Measurements from ENCODE around the gene INS. TPM values are rescaled to one million over a fixed set of nuclear protein-coding genes. Genes with fewer than 3 reads are reported as not detected.
"Not testable (repeated sequence)": the region's sequence is repeated elsewhere in the genome, so short reads cannot be mapped to it uniquely, and the experiment has no call there.

Gene INS
- polyA plus RNA-seq, 1 experiment = not detected

DNA sequence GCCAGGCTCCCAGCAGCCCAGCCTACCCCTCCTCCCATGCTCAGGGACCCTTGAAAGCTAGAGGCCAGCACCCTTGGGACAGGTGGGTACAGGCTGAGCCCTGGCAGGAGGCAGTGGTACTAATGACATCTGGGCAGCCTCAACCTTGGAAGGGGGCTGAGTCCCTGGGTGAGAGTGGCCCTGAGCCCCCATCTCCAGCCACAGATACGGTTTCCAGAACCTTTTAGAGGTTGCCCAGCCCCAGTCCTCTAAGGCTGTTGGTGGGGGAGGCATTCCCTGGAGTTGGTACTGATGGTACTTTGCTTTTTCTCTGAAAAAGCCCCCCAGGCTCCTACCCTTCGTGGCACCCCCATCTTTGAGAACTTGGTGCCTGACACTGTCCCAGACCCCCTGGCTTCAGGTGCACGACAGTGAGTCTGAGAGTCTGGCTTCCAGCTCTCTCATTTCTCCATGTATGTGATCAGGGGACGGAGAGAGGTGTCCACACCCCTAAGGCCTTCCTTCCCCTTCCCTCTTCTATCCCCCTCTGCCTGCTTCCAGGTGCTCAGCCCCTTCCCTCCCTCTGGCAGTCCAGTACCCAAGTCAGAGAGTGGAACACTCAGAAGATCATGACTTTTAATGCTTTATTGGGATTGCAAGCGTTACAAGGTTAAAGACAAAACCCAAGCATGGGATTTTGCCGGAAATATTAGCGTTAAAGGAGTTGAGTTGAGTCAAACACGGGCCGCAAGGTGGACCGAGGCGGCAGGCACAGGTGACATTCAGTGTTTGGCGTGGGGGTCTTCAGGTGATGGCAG, 32.3 kb downstream of the INS start:
- DNase-seq (ENCODE audit: low read depth, low spot score) = no peak

DNA sequence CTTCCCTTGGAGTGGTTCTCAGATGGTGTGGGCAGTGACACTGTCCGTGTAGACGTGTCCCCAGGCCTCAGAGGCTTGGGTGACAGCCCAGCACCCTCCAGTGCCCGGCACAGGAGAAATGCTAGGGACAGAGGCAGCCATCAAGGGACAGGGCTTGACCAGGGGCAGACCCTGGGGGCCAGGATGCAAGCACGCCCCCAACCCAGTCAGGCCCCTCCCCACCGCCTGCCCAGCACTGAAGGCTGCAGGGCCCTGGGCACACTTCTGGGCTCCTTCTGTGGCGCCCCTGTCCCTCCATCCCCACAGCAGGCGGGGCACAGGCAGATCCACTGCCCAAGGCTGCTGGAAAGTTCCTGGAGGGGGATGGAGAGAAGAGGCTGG, 32.9 kb downstream of the INS start:
- no peak overlapping the region for H3K4me3 ChIP-seq (ENCODE audit: low read depth, low read length)
- H3K9me3 ChIP-seq (ENCODE audit: control insufficient read depth, insufficient read depth, low read length) = peaks cover 9% of the 10 kb centered on the region; the same call in 1 of the 2 replicates
- ChIA-PET CTCF (no interaction called here), POLR2A (interaction anchor here (0.6 kb wide), 1 partner anchor 9 kb away, joined by 3 read pairs; no protein-coding TSS in a partner anchor)
- peaks cover 4% of the 10 kb centered on the region for H3K27me3 ChIP-seq (ENCODE audit: control insufficient read depth, insufficient read depth, low read length)
- no peak for DNase-seq (ENCODE audit: low read depth, low spot score)
- TF ChIP-seq, protein P1, sequence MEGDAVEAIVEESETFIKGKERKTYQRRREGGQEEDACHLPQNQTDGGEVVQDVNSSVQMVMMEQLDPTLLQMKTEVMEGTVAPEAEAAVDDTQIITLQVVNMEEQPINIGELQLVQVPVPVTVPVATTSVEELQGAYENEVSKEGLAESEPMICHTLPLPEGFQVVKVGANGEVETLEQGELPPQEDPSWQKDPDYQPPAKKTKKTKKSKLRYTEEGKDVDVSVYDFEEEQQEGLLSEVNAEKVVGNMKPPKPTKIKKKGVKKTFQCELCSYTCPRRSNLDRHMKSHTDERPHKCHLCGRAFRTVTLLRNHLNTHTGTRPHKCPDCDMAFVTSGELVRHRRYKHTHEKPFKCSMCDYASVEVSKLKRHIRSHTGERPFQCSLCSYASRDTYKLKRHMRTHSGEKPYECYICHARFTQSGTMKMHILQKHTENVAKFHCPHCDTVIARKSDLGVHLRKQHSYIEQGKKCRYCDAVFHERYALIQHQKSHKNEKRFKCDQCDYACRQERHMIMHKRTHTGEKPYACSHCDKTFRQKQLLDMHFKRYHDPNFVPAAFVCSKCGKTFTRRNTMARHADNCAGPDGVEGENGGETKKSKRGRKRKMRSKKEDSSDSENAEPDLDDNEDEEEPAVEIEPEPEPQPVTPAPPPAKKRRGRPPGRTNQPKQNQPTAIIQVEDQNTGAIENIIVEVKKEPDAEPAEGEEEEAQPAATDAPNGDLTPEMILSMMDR (IDR thresholded peaks at IDR 0.05; ENCODE audit: low read depth, low read length) = no peak
- no peak overlapping the region for H3K27ac ChIP-seq (ENCODE audit: low read depth, low read length)

More for the DNA sequence above, 32.3 kb downstream of the INS start:
- H3K27ac ChIP-seq (ENCODE audit: low read depth, low read length) = no peak overlapping the region
- peaks cover 9% of the 10 kb centered on the region; the same call in 1 of the 2 replicates for H3K9me3 ChIP-seq (ENCODE audit: control insufficient read depth, insufficient read depth, low read length)
- ChIA-PET CTCF (no interaction called here), POLR2A (interaction anchor here (0.6 kb wide), 1 partner anchor 8 kb away, joined by 3 read pairs; no protein-coding TSS in a partner anchor)
- TF ChIP-seq, protein P1 (IDR thresholded peaks at IDR 0.05; ENCODE audit: low read depth, low read length) = no peak
- peaks cover 5% of the 10 kb centered on the region for H3K27me3 ChIP-seq (ENCODE audit: control insufficient read depth, insufficient read depth, low read length)
- H3K4me3 ChIP-seq (ENCODE audit: low read depth, low read length) = no peak overlapping the region

DNA sequence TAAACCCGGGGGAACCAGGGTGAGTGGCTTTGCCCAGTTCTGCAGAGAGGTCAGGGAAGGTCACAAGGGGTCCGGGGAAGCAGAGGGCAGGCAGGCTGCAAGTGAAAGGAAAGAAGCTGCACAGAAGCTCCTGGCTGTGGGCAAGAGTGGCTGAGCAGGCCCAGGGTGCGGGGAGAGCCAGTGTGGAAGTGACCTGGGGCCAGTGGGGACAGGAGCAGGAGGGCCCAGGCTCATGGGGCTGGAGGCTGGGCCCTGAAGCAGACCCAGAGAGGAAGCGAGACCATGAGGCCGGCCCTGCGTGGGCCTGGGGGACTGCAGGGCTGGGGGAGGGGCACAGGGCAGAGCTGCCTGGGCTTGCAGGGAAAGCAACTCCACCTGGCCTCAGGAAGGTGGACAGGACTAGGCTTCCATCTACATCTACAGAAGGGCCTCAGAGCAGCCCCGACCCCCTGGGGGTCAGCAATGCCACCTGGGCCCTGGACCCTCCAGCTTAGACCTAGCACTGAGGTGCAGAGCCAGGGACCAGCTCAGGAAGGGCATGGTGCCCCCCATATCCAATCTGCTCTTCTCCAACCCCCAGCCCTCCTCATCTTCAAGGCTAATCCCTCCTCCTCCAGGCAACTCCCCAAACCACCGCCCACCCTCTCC, 33.4 kb downstream of the INS start:
- H3K4me3 ChIP-seq (ENCODE audit: low read depth, low read length) = no peak overlapping the region

GRCh38 chr11:2126520-2127085, 34.4 kb downstream of the INS start:
- Histone ChIP-seq H3K27me3 (ENCODE audit: control insufficient read depth, insufficient read depth, low read length) (peaks cover 2% of the 10 kb centered on the region), H3K9me3 (ENCODE audit: control insufficient read depth, insufficient read depth, low read length) (peaks cover 7% of the 10 kb centered on the region; the same call in 1 of the 2 replicates), H3K27ac (ENCODE audit: low read depth, low read length) (no peak overlapping the region), H3K4me3 (ENCODE audit: low read depth, low read length) (no peak overlapping the region)
- CTCF ChIA-PET = no interaction called here
- DNase-seq (ENCODE audit: low read depth, low spot score) = no peak
- POLR2A ChIA-PET = no interaction called here
- TF ChIP-seq, protein P1 (IDR thresholded peaks at IDR 0.05; ENCODE audit: low read depth, low read length) = no peak

More for the DNA sequence above, 33.4 kb downstream of the INS start:
- DNase-seq (ENCODE audit: low read depth, low spot score) = no peak
- peaks cover 9% of the 10 kb centered on the region; the same call in 1 of the 2 replicates for H3K9me3 ChIP-seq (ENCODE audit: control insufficient read depth, insufficient read depth, low read length)
- ChIA-PET POLR2A (no interaction called here), CTCF (no interaction called here)
- H3K27me3 ChIP-seq (ENCODE audit: control insufficient read depth, insufficient read depth, low read length) = peaks cover 2% of the 10 kb centered on the region
- no peak overlapping the region for H3K27ac ChIP-seq (ENCODE audit: low read depth, low read length)
- TF ChIP-seq, protein P1 (IDR thresholded peaks at IDR 0.05; ENCODE audit: low read depth, low read length) = no peak

DNA sequence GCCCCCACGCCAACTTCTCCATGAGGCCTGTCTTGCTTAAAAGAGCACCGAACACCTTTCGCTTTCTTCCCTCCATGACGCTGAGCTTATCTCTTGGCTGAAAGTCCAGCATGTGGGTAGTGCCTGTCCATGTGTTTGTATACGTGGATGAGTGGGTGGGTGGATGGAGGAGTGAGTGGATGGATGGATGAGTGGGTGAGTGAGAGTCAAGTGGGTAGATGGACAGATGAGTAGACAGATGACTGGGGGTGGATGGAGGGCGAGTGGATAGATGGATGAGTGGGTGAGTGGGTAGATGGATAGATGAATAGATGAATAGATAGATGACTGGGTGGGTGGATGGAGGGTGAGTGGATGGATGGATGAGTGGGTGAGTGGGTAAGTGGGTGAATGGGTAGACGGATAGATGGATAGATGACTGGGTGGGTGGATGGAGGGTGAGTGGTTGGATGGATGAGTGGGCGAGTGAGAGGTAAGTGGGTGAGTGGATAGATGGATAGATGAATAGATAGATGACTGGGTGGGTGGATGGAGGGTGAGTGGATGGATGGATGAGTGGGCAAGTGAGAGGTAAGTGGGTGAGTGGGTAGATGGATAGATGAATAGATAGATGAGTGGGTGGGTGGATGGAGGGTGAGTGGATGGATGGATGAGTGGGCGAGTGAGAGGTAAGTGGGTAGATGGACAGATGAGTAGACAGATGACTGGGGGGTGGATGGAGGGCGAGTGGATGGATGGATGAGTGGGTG, 36.1 kb downstream of the INS start:
- DNase-seq (ENCODE audit: low read depth, low spot score); POLR2A ChIA-PET; H3K9me3 ChIP-seq (ENCODE audit: control insufficient read depth, insufficient read depth, low read length); H3K27ac ChIP-seq (ENCODE audit: low read depth, low read length); H3K4me3 ChIP-seq (ENCODE audit: low read depth, low read length); H3K27me3 ChIP-seq (ENCODE audit: control insufficient read depth, insufficient read depth, low read length); CTCF ChIA-PET: not testable (repeated sequence)

Data from AG04450 (cell line).